Measurements from ENCODE around the gene TCTN2.

The TCTN2 gene

GRCh38 chr12:123744836-123745235 lies 73.9 kb downstream of the TCTN2 start:
- DNase-seq = no peak

- no peak for DNase-seq
These were observed 76.4 kb downstream of the TCTN2 start for GRCh38 chr12:123747309-123747708.

GRCh38 chr12:123748161-123748560 lies 77.2 kb downstream of the TCTN2 start:
- no peak for DNase-seq

- DNase-seq = no peak
These were observed 77.7 kb downstream of the TCTN2 start for GRCh38 chr12:123748661-123749060.

GRCh38 chr12:123749355-123749754 lies 78.4 kb downstream of the TCTN2 start:
- no peak for DNase-seq

GRCh38 chr12:123750159-123750656 lies 79.3 kb downstream of the TCTN2 start:
- DNase-seq = no peak

GRCh38 chr12:123752046-123752445 lies 81.1 kb downstream of the TCTN2 start:
- no peak for DNase-seq

GRCh38 chr12:123754041-123754772 lies 83.3 kb downstream of the TCTN2 start:
- DNase-seq = no peak

- DNase-seq = no peak
These were observed 86.6 kb downstream of the TCTN2 start for GRCh38 chr12:123757561-123757960.

Data from amniotic stem cell (primary cell).